C4-2B (cell line): ENCODE results near the gene PPM1D.

ENCODE experiments used
- CTCF ChIP-seq: fragments of 450-650 bp; conservative IDR thresholded peaks from 2 replicates; pipeline ENCODE4 v1.5.1; 2017; ENCODE audit warnings: mild to moderate bottlenecking
- ZFX ChIP-seq: fragments of 450-650 bp; IDR thresholded peaks from 2 replicates; pipeline ENCODE4 v1.6.1; 2017

- no peak for TF ChIP-seq CTCF
- TF ChIP-seq ZFX = no peak
Observed at GRCh38 chr17:60557805-60558204, 42.2 kb upstream of the PPM1D start.
